Measurements from ENCODE around the gene TNK2. TPM values are rescaled to one million over a fixed set of nuclear protein-coding genes. Genes with fewer than 3 reads are reported as not detected.
A peak's percentile ranks its signal among the peaks of the same experiment; 100 is the strongest.
"Not testable (repeated sequence)": the region's sequence is repeated elsewhere in the genome, so short reads cannot be mapped to it uniquely, and the experiment has no call there.

Gene TNK2
- total and polyA plus RNA-seq, 2 of the 8 experiments (the other 6 are each of a cell fraction or from before 2014, with no cell fraction given), result 10.4 to 33.9 TPM

DNA sequence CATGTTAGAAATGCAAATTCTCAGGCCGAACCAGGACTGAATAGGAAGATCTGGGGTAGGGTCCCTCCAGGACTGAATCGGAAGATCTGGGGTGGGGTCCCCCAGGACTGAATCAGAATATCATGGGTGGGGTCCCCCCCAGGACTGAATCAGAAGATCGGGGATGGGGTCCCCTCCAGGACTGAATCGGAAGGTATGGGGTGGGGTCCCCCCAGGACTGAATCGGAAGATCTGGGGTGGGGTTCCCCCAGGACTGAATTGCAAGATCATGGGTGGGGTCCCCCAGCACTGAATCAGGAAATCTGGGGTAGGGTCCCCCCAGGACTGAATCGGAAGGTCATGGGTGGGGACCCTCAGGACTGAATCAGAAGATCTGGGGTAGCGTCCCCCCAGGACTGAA, 48.2 kb upstream of the TNK2 start (continued):
- TF ChIP-seq CBX8 (IDR thresholded peaks at IDR 0.05; ENCODE audit: borderline replicate concordance, low read depth, low read length) (no peak), CTBP2 (IDR thresholded peaks at IDR 0.05; ENCODE audit: borderline replicate concordance, insufficient read depth, insufficient read length, low read length) (no peak)
- TF ChIP-seq, protein P1, sequence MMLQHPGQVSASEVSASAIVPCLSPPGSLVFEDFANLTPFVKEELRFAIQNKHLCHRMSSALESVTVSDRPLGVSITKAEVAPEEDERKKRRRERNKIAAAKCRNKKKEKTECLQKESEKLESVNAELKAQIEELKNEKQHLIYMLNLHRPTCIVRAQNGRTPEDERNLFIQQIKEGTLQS (IDR thresholded peaks at IDR 0.05; ENCODE audit: insufficient read depth, low read depth, low read length), result no peak

DNA sequence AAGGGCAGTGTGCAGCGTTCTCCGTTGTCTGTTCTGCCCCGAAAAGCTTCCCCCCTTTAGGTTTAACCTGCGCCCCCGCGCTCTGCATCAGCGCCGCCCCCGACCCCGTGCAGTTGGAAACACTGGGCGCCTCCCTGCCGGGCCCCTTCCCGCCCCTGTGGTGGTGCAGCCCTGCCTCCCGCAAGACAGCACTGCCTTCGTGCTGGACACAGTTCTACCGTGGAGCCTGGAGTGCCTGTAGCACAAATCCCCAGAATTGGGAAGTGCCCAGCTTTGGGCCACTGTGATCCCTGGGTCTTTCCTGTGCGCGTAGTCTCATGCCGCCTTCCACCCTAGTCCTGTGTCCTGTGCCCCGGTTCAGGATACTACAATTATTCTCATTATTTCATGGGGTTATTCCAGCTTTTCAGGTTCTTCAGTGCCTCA, 47.1 kb upstream of the TNK2 start:
- H2BK5ac ChIP-seq (ENCODE audit: low read depth, low read length); H3K56ac ChIP-seq (replicated peaks; ENCODE audit: insufficient read length, low read depth, low read length); H2AFZ ChIP-seq (ENCODE audit: low read length); POLR2A ChIA-PET (ENCODE audit: partially characterized antibody); H3K18ac ChIP-seq (ENCODE audit: extremely low read depth, low read length); H2BK12ac ChIP-seq (ENCODE audit: low read depth, low read length); H2BK15ac ChIP-seq (ENCODE audit: low read length); H4K8ac ChIP-seq (ENCODE audit: extremely low read depth, insufficient read depth, low read length); H2AK5ac ChIP-seq (ENCODE audit: low read depth, low read length); H3K14ac ChIP-seq (ENCODE audit: insufficient read length); H3K36me3 ChIP-seq (ENCODE audit: control insufficient read depth in 2 of 4, insufficient read depth in 4 of 4, low read length in 3 of 4); H3K4me1 ChIP-seq (replicated peaks in 1 of 4; ENCODE audit: control insufficient read depth in 3 of 4, insufficient read depth in 4 of 4, low read length in 3 of 4); H2BK20ac ChIP-seq (ENCODE audit: low read length); H3K9me3 ChIP-seq (ENCODE audit: insufficient read depth in 2 of 2, low read depth in 1 of 2, low read length in 1 of 2); H3K79me2 ChIP-seq (ENCODE audit: control insufficient read depth in 1 of 2, insufficient read depth in 2 of 2, low read length in 2 of 2); FAIRE-seq; H3K23me2 ChIP-seq (ENCODE audit: low read depth, low read length); H4K91ac ChIP-seq (replicated peaks; ENCODE audit: insufficient read length, low read length); H3K4ac ChIP-seq (replicated peaks; ENCODE audit: insufficient read length, low read depth, low read length); H3K27me3 ChIP-seq (replicated peaks in 1 of 4; ENCODE audit: control insufficient read depth in 3 of 4, extremely low read depth in 1 of 4, insufficient read depth in 3 of 4, low read length in 3 of 4); H3K79me1 ChIP-seq (ENCODE audit: low read depth, low read length); H3K9ac ChIP-seq (replicated peaks in 1 of 4; ENCODE audit: extremely low read depth in 1 of 4, low read depth in 3 of 4, low read length in 3 of 4); H4K20me1 ChIP-seq (replicated peaks in 1 of 2; ENCODE audit: control insufficient read depth in 1 of 2, insufficient read depth in 2 of 2, low read length in 2 of 2); H3K27ac ChIP-seq (ENCODE audit: low read depth, low read length); H3K23ac ChIP-seq (ENCODE audit: insufficient read length); H2BK120ac ChIP-seq (replicated peaks; ENCODE audit: low read depth, low read length); H4K5ac ChIP-seq (ENCODE audit: insufficient read length, low read depth, low read length): not testable (repeated sequence)
- CTCF ChIA-PET (ENCODE audit: partially characterized antibody), result interaction anchor here (0.8 to 0.9 kb wide), 2 partner anchors 8 to 14 kb away, joined by 3 to 4 read pairs; no protein-coding TSS in a partner anchor
- peak overlapping the region; percentile 54 to 60 for H3K4me2 ChIP-seq (ENCODE audit: insufficient read depth in 1 of 2, low read depth in 2 of 2, low read length in 2 of 2)
- peak in 1 of 2 experiments; percentile 57 for DNase-seq (ENCODE audit: low read depth in 1 of 2, low spot score in 2 of 2)
- 26% methylated on average over 19 of the region's 20 CpGs; no CpG with 5 or more reads in 1 of the 2 experiments for WGBS, 2 experiments (ENCODE audit: extremely low coverage in 1 of 2, insufficient coverage in 1 of 2, insufficient read length in 1 of 2, insufficient replicate concordance in 2 of 2, low coverage in 1 of 2, low lambda C conversion rate in 2 of 2, missing lambda C conversion rate in 1 of 2)
- peak overlapping the region in 3 of 4 experiments; percentile 7 to 48 (median 14); a peak in 5 of 8 replicates for H3K4me3 ChIP-seq (ENCODE audit: extremely low read depth in 1 of 4, insufficient read depth in 2 of 4, low read depth in 3 of 4, low read length in 4 of 4)
